Peyer's patch (tissue), 4 donors: ENCODE measurements around the gene KCNN4.

Experiments
- CTCF ChIP-seq, 6 experiments: fragments of 450-650 bp in 4 of 6; fragments of 200-600 bp in 2 of 6; sonication (generic) in 1 of 6; IDR thresholded peaks; one replicate each; pipeline ENCODE4 v1.5.1; 2017 to 2019; ENCODE audit warnings: antibody characterized with exemption in 6 of 6, mild to moderate bottlenecking in 3 of 6, moderate library complexity in 1 of 6
- POLR2A ChIP-seq, 2 donors: fragments of 450-650 bp; IDR thresholded peaks; one replicate each; pipeline ENCODE4 v1.5.1; 2017; ENCODE audit warnings: antibody characterized with exemption in 2 of 2, mild to moderate bottlenecking in 2 of 2, moderate library complexity in 2 of 2

GRCh38 chr19:43719378-43719868, 61.4 kb downstream of the KCNN4 start:
- TF ChIP-seq CTCF (IDR thresholded peaks at IDR 0.05) (no peak), POLR2A (IDR thresholded peaks at IDR 0.05) (no peak)
